H1 (cell line): ENCODE data around the gene TFR2. TPM values are rescaled to one million over a fixed set of nuclear protein-coding genes. Genes with fewer than 3 reads are reported as not detected.

ENCODE experiments used
- ATF2 ChIP-seq: IDR thresholded peaks from 2 replicates; pipeline ENCODE4 v1.6.1; 2012; ENCODE audit warnings: low read length, inconsistent platforms
- GABPA ChIP-seq: IDR thresholded peaks from 2 replicates; pipeline ENCODE4 v1.6.1; 2011; ENCODE audit warnings: mild to moderate bottlenecking, low read length, moderate library complexity, borderline replicate concordance; ENCODE audit not compliant: insufficient read depth
- MAFK ChIP-seq: IDR thresholded peaks from 2 replicates; pipeline ENCODE4 v1.6.1; 2012; ENCODE audit warnings: low read depth, mild to moderate bottlenecking, improper control_type of control experiment, low read length
- polyA plus RNA-seq, 7 experiments: library from polyadenylated mRNA; depleted of rRNA in 3 of 7; stranded (reverse) in 5 of 7; unstranded in 2 of 7; fragments of >200 nt in 5 of 7; fragments of 200-250 nt in 2 of 7; gene quantifications; 1 replicate in 5 of 7; 2 replicates in 1 of 7; 4 replicates in 1 of 7; pipeline versions ENCODE4 v1.2.1 to v1.2.3, GENCODE V29; 2011 to 2013; ENCODE audit warnings: missing spikeins in 2 of 7, mixed read lengths in 2 of 7
- total RNA-seq: library from RNA; stranded (reverse); fragmentation: NEBNext Ultra II Directional; extraction: Animal tissue kit (Norgen Biotek cat#: 25700); gene quantifications from 2 replicates; pipeline ENCODE4 v1.2.1, GENCODE V29; 2021

The TFR2 gene
- total and polyA plus RNA-seq, 2 of the 8 experiments (the other 6 are each of a cell fraction or from before 2014, with no cell fraction given): 4.6 to 5.7 TPM

DNA sequence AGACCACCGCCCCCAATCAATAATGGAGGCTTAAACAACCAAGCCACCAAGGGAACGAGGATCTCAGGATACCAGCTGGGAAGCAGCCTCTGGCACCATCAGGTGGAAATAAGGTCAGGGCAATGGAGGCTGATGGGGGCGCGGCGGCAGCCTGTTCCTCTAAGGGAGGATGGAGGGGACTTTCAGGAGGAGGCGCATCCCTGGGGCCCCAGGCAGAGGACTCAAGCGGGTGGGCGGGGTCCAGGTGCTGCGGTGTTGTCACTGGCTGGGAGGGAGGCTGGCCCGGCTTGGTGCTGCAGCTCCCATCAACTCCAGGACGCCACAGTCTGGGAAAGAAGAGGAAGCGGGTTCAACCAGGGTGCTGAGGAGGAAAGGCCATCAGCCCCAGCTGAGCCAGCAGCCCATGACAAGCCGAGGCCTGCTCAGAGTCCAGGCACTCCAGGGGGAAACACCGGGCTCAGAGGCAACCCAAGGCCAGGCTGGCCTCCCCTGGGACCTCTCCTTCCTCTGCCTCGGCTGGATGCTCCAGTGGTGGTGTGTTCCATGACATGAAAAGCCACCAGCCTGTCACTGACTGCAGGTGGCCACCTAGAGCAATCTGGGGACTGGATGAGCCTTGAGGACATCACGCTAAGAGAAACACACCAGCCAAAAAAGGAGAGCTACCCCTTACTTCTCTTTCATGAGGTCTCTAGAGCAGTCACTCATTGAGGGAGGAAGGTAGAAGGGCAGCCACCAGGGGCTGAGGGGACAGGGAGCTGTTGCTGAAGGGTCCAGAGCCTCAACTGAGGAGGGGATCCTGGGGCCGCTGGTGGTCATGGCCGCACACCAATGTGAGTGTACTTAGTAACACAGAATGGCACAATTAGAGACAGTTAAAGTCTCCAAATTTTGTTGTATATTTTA, 48.1 kb upstream of the TFR2 start (continued):
- TF ChIP-seq ATF2: no peak
- TF ChIP-seq MAFK: no peak
- no peak for TF ChIP-seq GABPA
